Activated CD4-positive, alpha-beta T cell treated with anti-CD3 and anti-CD28 coated beads, Interleukin-2, amount 50 U/mL, for 24 hours (primary cell): ENCODE data around the gene ZNF30.
"Not testable (repeated sequence)": the region's sequence is repeated elsewhere in the genome, so short reads cannot be mapped to it uniquely, and the experiment has no call there.

ENCODE experiments used
- DNase-seq, 2 donors: peaks; one replicate each; pipeline ENCODE4 v3.0.0-alpha.2; 2020; ENCODE audit warnings: low read depth in 1 of 2, low spot score in 1 of 2

ZNF30 gene

GRCh38 chr19:34926685-34927375 is at the start of gene ZNF30:
Gene ZNF30, plus strand, starts transcription at chr19:34926903. Its CDS starts 3,045 bp downstream, at chr19:34929948.
- peak; percentile 56 to 78 for DNase-seq

GRCh38 chr19:34879563-34879962 is 47.1 kb upstream of the ZNF30 start:
- no peak for DNase-seq

GRCh38 chr19:34880034-34880433 is 46.7 kb upstream of the ZNF30 start:
- DNase-seq, result no peak

- DNase-seq, result no peak
Measured at GRCh38 chr19:34881982-34882381, 44.7 kb upstream of the ZNF30 start.

- no peak for DNase-seq
Measured at GRCh38 chr19:34888091-34888490, 38.6 kb upstream of the ZNF30 start.

- DNase-seq, result no peak
Measured at GRCh38 chr19:34900245-34900644, 26.5 kb upstream of the ZNF30 start.

- DNase-seq, result no peak
Measured at GRCh38 chr19:34904664-34905527, 21.8 kb upstream of the ZNF30 start.

- DNase-seq, result no peak
Measured at GRCh38 chr19:34910770-34911169, 15.9 kb upstream of the ZNF30 start.

GRCh38 chr19:34917144-34917543 is 9.6 kb upstream of the ZNF30 start:
- not testable (repeated sequence) for DNase-seq

- no peak for DNase-seq
Measured at GRCh38 chr19:34918190-34918589, 8.5 kb upstream of the ZNF30 start.

GRCh38 chr19:34920090-34920786 is 6.5 kb upstream of the ZNF30 start:
- DNase-seq, result not testable (repeated sequence)

GRCh38 chr19:34925278-34925855 is 1.3 kb upstream of the ZNF30 start:
- DNase-seq, result no peak

- DNase-seq, result no peak
Measured at GRCh38 chr19:34926361-34926684, 380 bp upstream of the ZNF30 start.

- no peak for DNase-seq
Measured at GRCh38 chr19:34932494-34932893, 5.8 kb downstream of the ZNF30 start.

- no peak for DNase-seq
Measured at GRCh38 chr19:34936184-34936583, 9.5 kb downstream of the ZNF30 start.

GRCh38 chr19:34938886-34939285 is 12.2 kb downstream of the ZNF30 start:
- DNase-seq, result no peak

GRCh38 chr19:34943861-34944573 is 17.3 kb downstream of the ZNF30 start:
- no peak for DNase-seq

- DNase-seq, result no peak
Measured at GRCh38 chr19:34953092-34953491, 26.4 kb downstream of the ZNF30 start.

- no peak for DNase-seq
Measured at GRCh38 chr19:34957830-34958751, 31.4 kb downstream of the ZNF30 start.

GRCh38 chr19:34959021-34959420 is 32.3 kb downstream of the ZNF30 start:
- DNase-seq, result no peak
